ENCODE measurements around the gene FLT3LG. TPM values are rescaled to one million over a fixed set of nuclear protein-coding genes. Genes with fewer than 3 reads are reported as not detected.

FLT3LG gene
- total and polyA plus RNA-seq, 2 of the 8 experiments (the other 6 are each of a cell fraction or from before 2014, with no cell fraction given) = 1.6 to 3.2 TPM

DNA sequence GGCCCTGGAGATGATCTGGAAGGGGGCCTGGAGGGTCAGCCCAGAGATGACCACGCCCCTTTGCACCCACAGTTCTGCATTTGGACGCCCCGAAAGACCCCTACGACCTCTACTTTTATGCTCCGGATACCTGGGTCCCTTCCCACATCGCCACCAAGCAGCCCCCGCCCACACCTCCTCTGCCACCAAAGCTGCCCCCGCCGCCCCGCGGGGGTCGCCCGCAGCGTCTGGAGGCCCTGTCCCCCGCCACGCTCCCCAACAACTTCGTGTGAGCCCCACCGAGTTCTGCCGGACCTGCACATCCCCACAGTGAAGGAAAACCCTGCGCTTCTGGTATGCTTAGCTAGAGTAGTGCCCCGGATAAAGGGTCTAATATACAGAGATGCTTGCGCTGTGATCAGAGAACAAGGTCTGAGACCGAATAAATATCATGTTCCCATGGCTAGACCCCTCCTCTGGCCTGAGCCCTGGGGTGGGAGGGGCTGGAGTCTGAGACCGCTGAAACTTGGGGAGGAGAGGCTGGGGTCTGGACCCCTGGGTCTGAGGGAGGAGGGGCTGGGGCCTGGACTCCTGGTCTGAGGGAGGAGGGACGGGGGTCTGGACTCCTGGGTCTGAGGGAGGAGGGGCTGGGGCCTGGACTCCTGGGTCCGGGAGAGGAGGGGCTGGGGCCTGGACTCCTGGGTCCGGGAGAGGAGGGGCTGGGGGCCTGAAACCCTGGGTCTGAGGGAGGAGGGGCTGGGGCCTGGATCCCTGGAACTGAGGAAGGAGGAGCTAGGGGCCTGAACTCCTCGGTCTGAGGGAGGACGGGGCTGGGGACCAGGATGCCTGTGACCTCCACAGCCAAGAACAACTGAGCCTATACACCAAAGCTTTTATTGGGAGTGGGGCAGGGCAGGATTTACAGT lies 45.2 kb upstream of the FLT3LG start:
- Histone ChIP-seq H4K91ac (replicated peaks; ENCODE audit: insufficient read length, low read length) (no peak overlapping the region), H3K4ac (replicated peaks; ENCODE audit: insufficient read length, low read depth, low read length) (no peak overlapping the region), H2BK120ac (replicated peaks; ENCODE audit: low read depth, low read length) (no peak overlapping the region), H2AFZ (ENCODE audit: low read length) (no peak overlapping the region), H4K20me1 (replicated peaks in 1 of 2; ENCODE audit: control insufficient read depth in 1 of 2, insufficient read depth in 2 of 2, low read length in 2 of 2) (no peaks in the 10 kb centered on the region), H2BK15ac (ENCODE audit: low read length) (no peak overlapping the region), H2BK12ac (ENCODE audit: low read depth, low read length) (no peak overlapping the region), H3K79me1 (ENCODE audit: low read depth, low read length) (no peaks in the 10 kb centered on the region), H2BK20ac (ENCODE audit: low read length) (no peak overlapping the region), H3K4me1 (replicated peaks in 1 of 4; ENCODE audit: control insufficient read depth in 3 of 4, insufficient read depth in 4 of 4, low read length in 3 of 4) (peaks cover 4 to 34% (median 24%) of the 10 kb centered on the region in 4 experiments), H2AK5ac (ENCODE audit: low read depth, low read length) (no peak overlapping the region), H2BK5ac (ENCODE audit: low read depth, low read length) (0 out of 2 replicates have a peak overlapping the region, but pooled peaks have one; percentile 44), H3K79me2 (ENCODE audit: control insufficient read depth in 1 of 2, insufficient read depth in 2 of 2, low read length in 2 of 2) (no peaks in the 10 kb centered on the region), H3K36me3 (ENCODE audit: control insufficient read depth in 2 of 4, insufficient read depth in 4 of 4, low read length in 3 of 4) (no peaks in the 10 kb centered on the region), H3K9ac (replicated peaks in 1 of 4; ENCODE audit: extremely low read depth in 1 of 4, low read depth in 3 of 4, low read length in 3 of 4) (no peak overlapping the region), H3K4me3 (ENCODE audit: extremely low read depth in 1 of 4, insufficient read depth in 2 of 4, low read depth in 3 of 4, low read length in 4 of 4) (peak overlapping the region; percentile 49 to 71 (median 54)), H3K23ac (ENCODE audit: insufficient read length) (no peak overlapping the region), H3K18ac (ENCODE audit: extremely low read depth, low read length) (peak overlapping the region; percentile 4; the same call in 1 of the 2 replicates), H3K27ac (ENCODE audit: low read depth, low read length) (no peak overlapping the region), H3K56ac (replicated peaks; ENCODE audit: insufficient read length, low read depth, low read length) (no peak overlapping the region), H4K5ac (ENCODE audit: insufficient read length, low read depth, low read length) (no peak overlapping the region), H3K14ac (ENCODE audit: insufficient read length) (no peak overlapping the region), H3K23me2 (ENCODE audit: low read depth, low read length) (peaks cover 25% of the 10 kb centered on the region), H3K4me2 (ENCODE audit: insufficient read depth in 1 of 2, low read depth in 2 of 2, low read length in 2 of 2) (peak overlapping the region; percentile 92 to 97), H4K8ac (ENCODE audit: extremely low read depth, insufficient read depth, low read length) (no peak overlapping the region; the same call in 1 of the 2 replicates), H3K9me3 (ENCODE audit: insufficient read depth in 2 of 2, low read depth in 1 of 2, low read length in 1 of 2) (peaks cover 0 to 2% of the 10 kb centered on the region in 2 experiments; a peak in 1 of 4 replicates), H3K27me3 (replicated peaks in 1 of 4; ENCODE audit: control insufficient read depth in 3 of 4, extremely low read depth in 1 of 4, insufficient read depth in 3 of 4, low read length in 3 of 4) (peaks cover 9 to 55% (median 49%) of the 10 kb centered on the region in 4 experiments)
- CTCF ChIA-PET (ENCODE audit: partially characterized antibody) = interaction anchor here (0.6 to 3.7 kb wide), 16 partner anchors 9 to 67 kb away, joined by 3 to 13 read pairs (median 7); partner anchors contain the start of gene SLC17A7
- peak in 1 of 2 experiments; percentile 71 for DNase-seq (ENCODE audit: low read depth in 1 of 2, low spot score in 2 of 2)
- TF ChIP-seq ZNF274 (IDR thresholded peaks at IDR 0.05; ENCODE audit: borderline replicate concordance, extremely low read depth, low read length) = no peak
- TF ChIP-seq CHD1 (IDR thresholded peaks at IDR 0.05; ENCODE audit: low read depth, low read length) = no peak
- TF ChIP-seq SIN3A (conservative IDR thresholded peaks at IDR 0.05 in 1 of 2, IDR thresholded peaks at IDR 0.05 in 1 of 2; ENCODE audit: low read depth in 1 of 2, low read length in 2 of 2) = 0 out of 4 replicates have a peak, but pooled peaks of 1 of the 2 experiments have one; percentile 25
- no peak for TF ChIP-seq CEBPB (IDR thresholded peaks at IDR 0.05; ENCODE audit: low read depth, low read length)
- TF ChIP-seq CBX8 (IDR thresholded peaks at IDR 0.05; ENCODE audit: borderline replicate concordance, low read depth, low read length) = no peak
- TF ChIP-seq KDM5A (IDR thresholded peaks at IDR 0.05; ENCODE audit: low read length) = no peak
- 5% methylated on average over 19 of the region's 29 CpGs; no CpG with 5 or more reads in 1 of the 2 experiments for WGBS, 2 experiments (ENCODE audit: extremely low coverage in 1 of 2, insufficient coverage in 1 of 2, insufficient read length in 1 of 2, insufficient replicate concordance in 2 of 2, low coverage in 1 of 2, low lambda C conversion rate in 2 of 2, missing lambda C conversion rate in 1 of 2)
- POLR2A ChIA-PET (ENCODE audit: partially characterized antibody) = interaction anchor here (0.7 to 1.6 kb wide), 7 partner anchors 8 to 30 kb away, joined by 3 to 4 read pairs (median 3); partner anchors contain the start of genes ALDH16A1 and PIH1D1
- FAIRE-seq = no peak

Measured in H1 (cell line).